ENCODE results near the gene RTN4RL1. TPM values are rescaled to one million over a fixed set of nuclear protein-coding genes. Genes with fewer than 3 reads are reported as not detected.

RTN4RL1 gene
- total and polyA plus RNA-seq, 12 donors = 0.81 to 6.3 (median 2.7) TPM

GRCh38 chr17:2059547-2060384 is 34.6 kb upstream of the RTN4RL1 start:
- ATAC-seq (no peak), DNase-seq (no peak)
- WGBS, 2 donors = 51 to 64% methylated on average over 21 of the region's 21 CpGs
- TF ChIP-seq CTCF (IDR thresholded peaks at IDR 0.05) = no peak
- H3K4me1 ChIP-seq = peaks cover 29 to 82% (median 75%) of the 10 kb centered on the region in 9 donors
- H3K4me3 ChIP-seq = peak overlapping the region in 9 of 10 donors; percentile 50 to 83 (median 71)
- H3K36me3 ChIP-seq = peaks cover 0 to 81% (median 7%) of the 10 kb centered on the region in 9 donors
- H3K27me3 ChIP-seq = peaks cover 0 to 41% (median 8%) of the 10 kb centered on the region in 7 donors
- H3K27ac ChIP-seq = peak overlapping the region; percentile 78 to 97 (median 93)
- no peaks in the 10 kb centered on the region for H3K9me3 ChIP-seq
- intact Hi-C loops (cut with DNase I) = loop anchor here in 9 of 10 donors (5.0 to 10.0 kb wide), 9 partner anchors 33 to 345 kb away; partner anchors contain the start of gene MNT (in 1 of the 9)

- Histone ChIP-seq H3K27ac (peak overlapping the region; percentile 78 to 97 (median 93)), H3K9me3 (no peaks in the 10 kb centered on the region), H3K4me1 (peaks cover 34 to 82% (median 75%) of the 10 kb centered on the region in 9 donors), H3K4me3 (peak overlapping the region; percentile 0 to 83 (median 71)), H3K27me3 (peaks cover 0 to 50% (median 8%) of the 10 kb centered on the region in 7 donors), H3K36me3 (peaks cover 0 to 72% (median 0%) of the 10 kb centered on the region in 9 donors)
- TF ChIP-seq CTCF (IDR thresholded peaks at IDR 0.05) = peak; percentile 67 to 87 (median 76)
- intact Hi-C loops (cut with DNase I) = loop anchor here in 7 of 10 donors (5.0 to 10.0 kb wide), 7 partner anchors 33 to 336 kb away; no protein-coding TSS in a partner anchor
- WGBS, 2 donors = 15 to 21% methylated on average over 74 to 78 of the region's 78 CpGs
- ATAC-seq = peak; percentile 8 to 34 (median 24)
- peak; percentile 80 to 87 for DNase-seq
Measured at GRCh38 chr17:2058586-2059546, 33.7 kb upstream of the RTN4RL1 start.

- peaks cover 37 to 82% (median 70%) of the 10 kb centered on the region in 9 donors for H3K4me1 ChIP-seq
- H3K36me3 ChIP-seq = peaks cover 0 to 63% (median 0%) of the 10 kb centered on the region in 9 donors
- ATAC-seq = no peak
- no peaks in the 10 kb centered on the region for H3K9me3 ChIP-seq
- TF ChIP-seq CTCF (IDR thresholded peaks at IDR 0.05) = no peak
- no peak for DNase-seq
- intact Hi-C loops (cut with DNase I) = loop anchor here in 7 of 10 donors (5.0 to 10.0 kb wide), 7 partner anchors 34 to 337 kb away; no protein-coding TSS in a partner anchor
- peak overlapping the region; percentile 78 to 97 (median 93) for H3K27ac ChIP-seq
- H3K4me3 ChIP-seq = peak overlapping the region in 9 of 10 donors; percentile 50 to 83 (median 71)
- H3K27me3 ChIP-seq = peaks cover 0 to 58% (median 11%) of the 10 kb centered on the region in 7 donors
- WGBS, 2 donors = 24 to 27% methylated on average over 95 to 98 of the region's 98 CpGs
Measured at GRCh38 chr17:2057760-2058585, 32.8 kb upstream of the RTN4RL1 start.
